ENCODE results near the gene PDE4D.
A peak's percentile ranks its signal among the peaks of the same experiment; 100 is the strongest.

Gene PDE4D

DNA sequence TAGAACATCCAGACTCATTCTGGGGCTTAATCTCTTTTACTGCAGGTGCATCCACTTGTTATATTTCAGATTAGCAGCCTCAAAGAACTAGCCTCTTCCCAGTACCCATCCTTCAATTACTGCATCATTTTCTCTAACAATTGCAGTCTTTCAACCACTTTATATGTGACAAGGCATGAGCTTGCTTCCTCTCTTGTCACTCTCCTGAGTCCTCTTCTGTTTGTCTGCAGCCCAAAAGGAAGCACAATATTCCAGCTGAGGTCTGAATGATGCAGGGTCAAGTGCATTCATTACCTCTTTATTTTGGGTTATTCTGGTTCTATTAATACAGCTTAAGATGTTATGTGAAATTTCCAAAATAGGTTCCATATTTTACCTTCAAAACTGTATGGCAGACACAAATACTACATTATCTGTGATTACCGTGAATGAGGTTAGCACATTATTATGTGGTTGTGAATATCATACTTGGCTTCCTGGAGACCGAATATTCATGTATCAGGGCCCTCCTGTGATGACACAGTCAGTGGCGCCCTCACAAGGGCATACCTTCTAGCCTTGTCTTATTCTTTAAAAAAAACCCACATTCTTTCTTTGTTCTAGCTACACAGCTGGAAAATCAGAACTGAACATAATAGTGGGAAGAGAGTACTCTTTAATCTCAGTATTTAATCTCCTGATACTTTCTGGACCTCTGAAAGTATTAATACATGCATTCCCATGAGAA is 323.8 kb downstream of the PDE4D start:
- no peak overlapping the region for H3K27ac ChIP-seq
- DNase-seq (ENCODE audit: low read depth, low spot score): no peak

DNA sequence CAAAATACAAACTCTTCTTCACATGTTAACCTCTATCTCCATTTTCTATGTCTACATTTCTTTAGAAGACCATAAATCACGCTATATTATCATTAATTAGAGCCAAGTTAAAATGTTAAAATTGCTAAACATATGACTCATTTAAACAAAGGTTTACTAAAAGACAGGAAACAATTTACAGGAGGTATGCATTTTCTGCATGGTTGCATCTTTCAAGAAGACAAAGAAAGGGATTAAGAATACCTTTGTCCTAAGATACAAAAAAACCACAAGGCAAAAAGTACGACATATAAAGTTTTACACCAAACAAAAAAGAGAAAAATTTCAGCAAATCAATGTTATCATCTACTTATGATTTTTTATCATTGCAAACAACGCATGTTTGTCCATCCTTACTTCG is 324.4 kb downstream of the PDE4D start:
- no peak for DNase-seq (ENCODE audit: low read depth, low spot score)
- no peak overlapping the region for H3K27ac ChIP-seq

DNA sequence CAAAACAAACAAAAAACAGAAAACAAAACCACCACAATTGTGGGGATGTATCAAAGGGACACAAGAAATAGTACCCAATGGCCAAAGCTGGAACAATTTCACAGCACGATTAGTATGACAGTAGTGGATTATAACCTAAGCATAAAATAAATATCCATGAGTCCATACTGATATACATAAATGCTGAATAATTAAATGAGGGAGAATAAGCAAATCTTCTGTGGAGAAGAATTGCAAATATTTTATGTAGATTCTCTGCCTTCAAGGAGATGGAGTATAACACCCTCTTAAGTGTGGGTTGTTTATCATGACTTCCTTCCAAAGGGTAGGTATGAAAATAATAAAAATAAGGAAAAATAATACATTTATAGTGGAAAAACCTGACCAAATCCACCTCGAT is 325.4 kb downstream of the PDE4D start:
- H3K27ac ChIP-seq: no peak overlapping the region
- no peak for DNase-seq (ENCODE audit: low read depth, low spot score)

DNA sequence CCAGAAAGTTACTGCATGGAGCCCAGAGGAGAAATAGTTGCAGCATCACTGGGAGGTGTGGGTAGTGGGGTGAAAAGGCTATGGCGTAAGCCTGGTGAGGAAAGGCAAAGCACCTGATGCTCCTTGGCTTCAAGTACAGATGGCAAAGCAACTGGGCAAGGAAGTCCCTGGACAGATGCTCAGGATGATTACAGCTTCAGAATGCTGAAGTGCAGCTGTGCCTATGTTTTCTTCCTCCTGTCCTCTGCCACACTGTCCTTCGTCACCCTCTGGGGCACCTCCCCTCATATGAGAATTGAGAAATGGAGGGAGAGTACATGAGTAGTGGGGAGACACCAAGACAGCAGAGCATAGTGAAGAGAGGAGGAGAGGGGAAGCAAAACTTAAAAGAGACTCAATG is 328.0 kb downstream of the PDE4D start:
- DNase-seq (ENCODE audit: low read depth, low spot score): no peak

DNA sequence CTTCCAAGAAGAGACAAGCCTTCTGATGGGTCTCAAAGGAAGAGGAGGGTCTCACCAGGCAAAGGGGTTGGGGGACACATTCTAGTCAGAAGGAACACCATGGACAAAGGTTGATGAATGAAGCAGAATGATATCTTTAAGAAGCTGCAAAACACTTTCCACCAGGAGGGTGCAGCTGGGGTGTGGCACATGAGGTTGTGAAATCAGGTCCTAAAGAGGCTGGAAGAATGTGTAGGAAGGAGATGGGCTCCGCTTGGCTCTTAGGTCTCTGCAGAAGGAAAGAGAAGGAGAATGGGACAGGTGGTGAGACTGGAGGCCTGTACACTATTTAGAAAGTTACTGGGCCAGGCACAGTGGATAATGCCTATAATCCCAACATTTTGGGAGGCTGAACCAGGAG is 328.6 kb downstream of the PDE4D start:
- H3K27ac ChIP-seq: no peak overlapping the region
- DNase-seq (ENCODE audit: low read depth, low spot score): no peak

More for the DNA sequence above, 328.0 kb downstream of the PDE4D start:
- no peak overlapping the region for H3K27ac ChIP-seq

DNA sequence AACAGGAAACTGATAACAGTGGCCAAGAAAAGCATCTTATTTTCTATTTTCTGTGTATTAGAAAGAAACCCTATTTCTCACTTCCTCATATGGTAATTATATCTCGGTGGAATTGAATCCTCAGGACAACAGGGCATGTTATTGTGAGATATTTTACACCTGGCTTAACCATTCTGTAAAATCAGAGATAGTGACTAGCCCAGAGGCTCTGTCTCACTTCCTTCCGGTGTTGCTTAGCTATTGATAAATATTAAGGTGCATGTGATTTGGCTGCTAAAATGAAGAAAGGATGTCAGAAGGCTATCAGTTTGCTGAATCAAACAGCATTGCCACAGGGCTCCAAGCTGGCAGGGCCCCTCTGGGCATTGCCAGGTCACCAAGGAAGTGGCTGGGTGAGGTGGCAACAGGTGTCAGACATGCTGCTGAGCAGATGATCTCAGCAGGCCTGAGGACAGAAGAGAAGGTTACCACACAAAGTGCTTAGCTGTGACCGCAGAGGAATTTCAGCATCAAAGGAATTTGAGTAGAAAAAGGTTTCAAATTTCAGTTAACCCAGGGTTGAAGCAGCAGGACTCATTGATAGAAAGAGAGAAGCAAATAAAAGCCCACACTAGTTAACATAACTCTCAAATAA is 330.7 kb downstream of the PDE4D start:
- H3K27ac ChIP-seq: no peak overlapping the region
- DNase-seq (ENCODE audit: low read depth, low spot score): no peak

DNA sequence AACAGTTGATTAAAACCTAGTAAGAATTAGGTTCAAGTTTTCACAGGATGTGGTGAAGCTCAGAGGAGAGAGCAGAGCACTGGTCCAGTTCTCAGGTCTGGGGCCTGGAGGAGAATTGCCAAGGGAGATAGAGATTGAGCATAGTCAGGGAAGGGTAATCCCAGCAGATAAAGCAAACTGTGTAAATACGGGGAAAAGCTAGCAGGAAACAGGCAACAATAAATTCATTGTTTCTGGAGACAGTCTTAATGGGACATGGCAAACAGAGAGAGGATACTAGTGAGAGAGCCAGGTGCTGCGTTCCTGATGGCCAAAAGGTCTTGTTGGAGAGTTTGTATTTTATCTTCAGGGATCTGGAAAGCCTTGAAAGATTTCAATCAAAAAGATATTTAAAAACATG is 333.0 kb downstream of the PDE4D start:
- H3K27ac ChIP-seq: no peak overlapping the region
- DNase-seq (ENCODE audit: low read depth, low spot score): no peak

DNA sequence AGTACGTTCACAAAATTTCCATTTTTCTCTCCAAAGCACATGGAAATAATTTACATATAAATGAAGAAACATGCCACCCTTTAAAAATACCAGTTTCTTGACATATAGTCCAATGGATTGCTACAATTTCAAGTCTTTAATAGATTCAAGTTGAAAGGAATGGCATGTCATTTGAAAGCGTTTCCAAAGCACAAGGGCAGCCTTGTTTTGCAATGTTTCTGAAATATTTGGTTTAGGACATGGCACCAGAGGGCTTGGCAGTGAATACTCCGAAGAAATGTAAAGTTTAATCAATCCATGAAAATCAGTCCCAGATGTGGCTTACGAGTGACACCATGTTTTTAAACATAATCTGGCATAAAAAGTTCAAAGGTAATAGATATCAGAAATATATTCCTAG is 333.7 kb downstream of the PDE4D start:
- no peak for DNase-seq (ENCODE audit: low read depth, low spot score)
- no peak overlapping the region for H3K27ac ChIP-seq

DNA sequence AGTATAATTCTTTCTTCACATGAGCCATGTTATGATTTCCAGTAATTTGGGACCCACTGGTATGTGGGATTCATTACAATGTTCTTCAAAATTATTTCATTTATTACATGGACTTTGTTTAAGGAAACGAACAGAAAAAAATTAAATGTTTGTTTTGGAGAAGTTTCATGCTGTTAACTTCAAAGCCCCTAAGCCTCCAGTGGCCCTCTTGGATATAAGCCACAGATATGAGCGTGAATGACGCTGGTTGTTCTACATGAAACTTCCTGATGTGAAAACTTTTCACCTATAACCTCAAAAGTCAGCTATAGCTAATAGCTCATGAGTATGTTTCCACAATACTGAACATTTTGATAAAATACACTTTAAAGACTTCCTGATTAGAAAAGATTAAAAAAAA is 334.2 kb downstream of the PDE4D start:
- DNase-seq (ENCODE audit: low read depth, low spot score): no peak
- H3K27ac ChIP-seq: no peak overlapping the region

DNA sequence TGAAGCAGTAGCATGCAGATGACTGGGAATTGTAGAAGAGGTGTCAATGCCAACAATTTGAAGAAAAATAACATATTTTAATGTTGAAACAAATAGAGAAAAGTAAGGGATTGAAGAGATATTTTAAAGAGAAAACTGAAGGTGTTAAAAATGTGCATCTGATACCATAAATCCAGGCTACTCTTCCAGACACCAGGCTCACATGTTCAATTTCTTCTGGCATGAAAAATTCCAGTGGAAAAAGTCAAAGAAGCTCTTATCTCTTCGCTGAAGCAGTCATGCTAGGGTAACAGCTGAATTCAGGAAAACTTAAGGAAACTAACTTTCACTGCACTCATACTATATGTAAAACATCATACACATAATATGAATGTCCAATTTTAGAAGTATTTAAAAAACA is 335.0 kb downstream of the PDE4D start:
- no peak for DNase-seq (ENCODE audit: low read depth, low spot score)
- no peak overlapping the region for H3K27ac ChIP-seq

DNA sequence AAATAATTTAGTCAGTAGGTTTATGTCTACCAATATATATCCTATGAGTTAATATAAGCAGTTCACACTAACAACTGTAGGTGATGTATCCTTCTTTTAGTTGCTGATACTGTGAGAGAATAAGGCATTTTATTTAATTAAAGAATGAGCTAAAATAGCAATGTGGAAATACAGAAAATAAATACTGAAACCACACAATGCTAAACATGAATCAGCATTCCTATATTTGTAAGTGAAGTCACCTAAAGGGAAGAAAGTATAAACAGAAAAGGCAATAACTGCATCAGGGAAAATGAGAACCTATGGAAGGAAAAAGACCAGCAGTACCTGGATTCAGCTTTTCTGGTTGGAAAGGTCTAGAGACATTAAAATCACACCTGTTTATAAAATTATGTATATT is 336.0 kb downstream of the PDE4D start:
- no peak overlapping the region for H3K27ac ChIP-seq
- no peak for DNase-seq (ENCODE audit: low read depth, low spot score)

DNA sequence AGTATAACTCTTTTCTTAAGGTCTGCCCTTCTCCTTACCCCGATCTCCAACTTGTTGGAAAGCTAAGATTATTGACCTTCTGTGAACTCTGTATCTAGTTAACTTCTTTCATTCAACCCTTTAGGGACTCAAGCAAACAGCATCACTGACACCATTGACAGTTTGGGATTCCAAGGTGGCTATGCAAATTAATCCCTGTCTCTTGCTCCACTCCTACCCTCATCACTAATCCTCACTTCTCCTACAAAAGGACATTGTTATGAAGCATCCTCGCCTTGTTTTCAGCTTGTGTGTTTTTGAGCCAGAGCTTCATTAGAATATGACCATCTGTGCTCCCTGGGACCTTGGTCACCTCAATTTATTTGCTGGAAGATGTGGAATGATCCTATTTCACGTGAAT is 337.9 kb downstream of the PDE4D start:
- H3K27ac ChIP-seq: no peak overlapping the region
- DNase-seq (ENCODE audit: low read depth, low spot score): no peak

DNA sequence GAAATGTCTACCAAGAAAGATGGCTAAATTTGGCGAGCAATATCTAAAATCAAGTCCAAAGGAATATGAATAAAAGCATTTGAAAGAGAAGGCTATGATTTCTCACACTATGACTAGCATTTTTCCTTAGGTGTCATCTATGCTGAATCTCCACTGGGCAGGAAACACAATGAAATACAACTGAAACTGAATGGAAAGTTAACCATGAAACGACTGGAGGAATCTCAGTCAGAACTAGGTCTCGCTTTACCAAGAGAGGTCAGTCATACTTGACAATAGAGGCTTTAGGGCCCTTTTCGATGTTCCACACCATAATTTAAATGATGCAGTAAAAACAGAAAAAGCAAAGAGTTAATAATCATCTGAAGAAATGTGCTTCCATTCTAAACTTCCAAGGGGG is 339.0 kb downstream of the PDE4D start:
- no peak overlapping the region for H3K27ac ChIP-seq
- no peak for DNase-seq (ENCODE audit: low read depth, low spot score)

DNA sequence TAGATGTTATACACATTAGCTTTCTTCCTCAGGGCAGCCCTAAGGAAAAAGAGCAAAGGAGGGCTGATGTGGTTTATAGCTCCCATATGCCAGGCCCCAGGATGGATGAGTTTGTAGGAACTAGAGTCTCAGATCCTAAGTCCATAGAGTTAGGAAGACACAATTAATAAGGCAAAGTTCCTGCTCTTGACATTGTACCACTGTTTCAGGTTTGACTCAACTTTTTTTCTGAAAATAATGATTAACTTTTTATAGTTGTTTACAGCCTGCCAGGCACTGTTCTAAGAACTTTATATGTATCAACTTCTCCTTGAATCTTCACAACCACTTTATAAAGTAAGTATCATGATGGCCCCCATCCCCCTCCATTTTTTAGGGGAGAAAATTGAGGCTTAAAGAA is 339.5 kb downstream of the PDE4D start:
- DNase-seq (ENCODE audit: low read depth, low spot score): no peak

DNA sequence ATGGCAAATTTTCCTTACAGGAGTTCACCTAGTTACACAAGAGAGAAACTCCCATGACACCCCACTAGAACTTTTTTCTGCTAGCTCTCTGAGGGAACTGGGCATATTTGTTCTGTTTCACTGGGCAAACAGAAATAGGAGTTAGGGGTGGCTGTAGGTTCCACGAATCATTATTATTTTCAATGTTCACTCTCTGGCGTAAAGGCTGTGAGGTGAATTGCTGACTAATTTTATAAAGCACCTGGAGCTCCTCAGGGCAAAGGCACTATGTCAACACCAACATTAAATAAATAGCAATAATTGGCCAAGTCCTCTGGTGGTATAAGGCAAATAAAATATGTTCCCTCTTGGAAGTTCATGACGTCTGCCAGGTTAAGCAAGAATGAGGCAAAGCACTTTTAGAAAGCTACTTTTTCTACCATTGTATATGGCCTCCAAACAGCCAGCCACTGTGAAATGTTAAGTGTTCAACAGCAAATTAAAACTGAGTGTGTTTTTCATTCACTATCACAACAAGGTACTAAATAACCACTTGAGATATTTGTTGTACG is 344.6 kb downstream of the PDE4D start:
- no peak overlapping the region for H3K27ac ChIP-seq

More for the DNA sequence above, 339.5 kb downstream of the PDE4D start:
- H3K27ac ChIP-seq: no peak overlapping the region

DNA sequence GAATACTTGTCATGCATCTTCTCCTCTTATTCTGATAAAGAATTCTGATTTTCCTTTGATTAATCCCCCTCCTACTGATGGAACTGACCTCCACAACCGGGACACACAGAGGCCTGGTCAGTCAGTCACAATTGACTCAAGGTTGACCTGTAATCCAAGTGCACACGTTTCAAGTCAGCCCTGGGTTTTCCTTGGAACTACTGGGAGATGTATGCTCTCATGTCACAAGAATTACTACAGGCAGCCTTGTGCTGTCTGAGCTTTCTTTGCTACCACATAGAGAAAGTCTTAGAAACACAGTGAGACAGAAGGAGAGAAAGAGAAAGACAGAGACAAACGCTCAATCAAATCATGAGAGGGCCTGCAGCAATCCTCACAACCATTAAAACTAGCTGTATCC is 345.8 kb downstream of the PDE4D start:
- no peak for DNase-seq (ENCODE audit: low read depth, low spot score)
- H3K27ac ChIP-seq: no peak overlapping the region

More for the DNA sequence above, 344.6 kb downstream of the PDE4D start:
- DNase-seq (ENCODE audit: low read depth, low spot score): peak; percentile 29

DNA sequence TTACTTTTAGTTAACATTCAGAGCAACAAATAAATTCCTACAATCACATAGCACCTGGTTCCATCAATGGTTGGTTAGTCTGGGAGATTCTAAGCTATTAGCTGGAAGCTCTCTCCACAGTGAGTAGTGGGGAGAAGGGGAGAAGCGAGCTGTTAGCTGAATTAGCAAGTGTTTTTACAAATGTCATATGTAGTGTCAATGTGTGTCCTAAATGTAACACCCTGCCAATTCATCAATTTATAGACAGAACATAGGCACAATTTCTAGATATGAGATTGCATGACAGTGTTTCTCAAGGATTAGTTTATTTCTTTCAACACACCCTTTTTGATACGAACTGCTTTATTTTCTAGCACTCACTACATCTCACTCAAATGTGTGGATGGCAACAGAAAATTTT is 349.0 kb downstream of the PDE4D start:
- DNase-seq (ENCODE audit: low read depth, low spot score): no peak

DNA sequence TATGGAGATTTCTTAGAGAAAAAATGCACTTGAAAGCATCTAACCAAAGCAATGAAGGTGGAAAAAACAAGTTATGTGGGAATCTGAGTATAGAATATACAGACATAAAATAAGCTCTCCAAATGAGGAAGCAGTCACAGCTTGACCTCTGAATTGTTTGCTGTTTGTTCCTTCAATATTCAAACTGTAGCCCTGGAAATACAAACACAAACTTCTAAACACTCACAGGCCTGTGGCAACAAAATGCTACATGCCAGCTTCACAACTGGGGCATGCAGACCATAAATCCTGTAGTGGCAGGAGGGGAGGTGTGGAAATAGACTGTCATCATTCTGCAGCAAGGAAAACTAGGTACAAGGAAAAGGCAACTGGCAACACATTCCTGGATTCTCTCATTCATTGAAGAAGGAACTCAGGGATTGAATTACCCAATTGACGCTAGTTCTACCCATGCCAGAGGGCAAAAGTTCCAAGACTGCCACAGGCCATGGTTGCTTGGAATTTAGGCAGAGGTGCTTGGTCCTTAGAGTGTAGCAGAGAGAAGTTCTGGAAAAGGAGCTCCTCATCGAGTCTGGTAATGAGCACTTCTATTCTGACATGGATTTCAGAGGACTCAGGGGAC is 349.6 kb downstream of the PDE4D start:
- no peak overlapping the region for H3K27ac ChIP-seq
- DNase-seq (ENCODE audit: low read depth, low spot score): no peak

More for the DNA sequence above, 349.0 kb downstream of the PDE4D start:
- no peak overlapping the region for H3K27ac ChIP-seq

DNA sequence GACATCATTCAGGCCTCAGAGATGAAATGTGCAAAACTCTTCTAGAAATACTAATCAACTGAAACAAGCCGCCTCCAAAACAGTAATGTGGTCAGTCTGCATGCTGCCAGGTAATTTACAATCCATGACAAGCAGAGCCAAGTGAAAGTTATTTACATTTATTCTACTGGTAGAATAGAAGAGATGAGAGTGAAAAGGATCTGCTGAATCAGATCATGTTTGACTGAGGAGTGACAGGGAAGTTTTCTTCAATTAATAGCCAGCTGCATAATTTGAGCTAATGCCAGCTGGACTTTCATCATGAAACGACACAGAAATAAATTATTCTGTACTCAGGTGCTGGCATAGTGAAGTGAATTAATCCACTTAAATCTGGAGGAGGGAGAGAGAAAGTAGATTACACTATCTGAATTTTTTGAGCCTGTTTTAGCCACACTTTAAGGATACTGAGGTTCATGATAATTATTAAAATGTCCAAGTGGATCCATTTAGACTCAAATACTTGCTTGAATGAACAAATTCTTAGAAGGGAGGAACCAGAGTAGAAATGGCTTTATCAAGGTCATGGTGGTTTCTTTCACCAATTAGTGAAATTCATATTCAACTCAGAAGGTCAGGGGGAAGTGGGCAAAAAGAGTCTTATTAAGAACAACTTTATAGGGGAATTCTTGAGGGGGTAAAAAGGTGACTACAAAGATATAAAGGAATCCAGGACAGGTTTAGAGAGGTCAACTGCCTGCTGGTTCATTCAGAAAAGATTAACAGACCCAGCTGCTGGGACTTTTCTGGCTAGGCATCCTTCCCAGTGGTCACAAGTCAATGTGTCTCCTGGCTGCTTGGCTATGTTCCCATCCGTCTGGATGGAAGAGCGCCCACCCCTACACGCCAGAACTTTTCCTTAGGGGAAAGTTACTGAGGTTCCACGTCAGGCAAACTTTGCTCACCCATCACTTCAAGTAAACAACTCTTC is 350.4 kb downstream of the PDE4D start:
- DNase-seq (ENCODE audit: low read depth, low spot score): no peak
- H3K27ac ChIP-seq: no peak overlapping the region

DNA sequence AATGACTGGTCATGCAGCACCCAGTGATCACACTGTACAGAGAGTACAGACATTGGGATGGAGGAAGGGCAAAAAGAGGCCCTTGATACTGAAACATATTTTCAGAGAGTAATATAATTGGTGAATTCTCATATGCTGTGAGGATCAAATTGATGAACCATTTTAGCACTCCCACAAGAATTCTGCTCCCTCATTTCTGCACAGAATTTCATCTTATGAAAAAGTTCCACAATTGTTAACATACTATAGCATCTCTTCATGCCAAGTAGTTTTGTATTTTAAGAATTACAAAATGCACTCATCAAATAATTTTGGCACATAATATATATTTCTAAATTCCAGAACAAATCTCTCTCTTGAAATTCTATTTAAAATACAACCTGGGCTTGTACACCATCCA is 351.2 kb downstream of the PDE4D start:
- no peak overlapping the region for H3K27ac ChIP-seq
- DNase-seq (ENCODE audit: low read depth, low spot score): no peak

Data from epithelial cell of prostate (primary cell).